PFSK-1 (cell line): ENCODE results near the gene NFKBIE.

Experiments used
- FOXP2 ChIP-seq: optimal IDR thresholded peaks from 2 replicates; pipeline ENCODE3; 2011; ENCODE audit warnings: borderline replicate concordance, control low read depth, inconsistent platforms; ENCODE audit not compliant: insufficient read depth; ENCODE audit errors: extremely low read length, extremely low read depth
- POLR2AphosphoS5 ChIP-seq: IDR thresholded peaks from 2 replicates; pipeline ENCODE4 v1.6.1; 2012; ENCODE audit warnings: low read depth, mild to moderate bottlenecking, control low read depth, low read length, moderate library complexity
- REST ChIP-seq, 2 experiments: IDR thresholded peaks; 2 replicates each; pipeline versions ENCODE4 v1.6.1 to v1.8.0; 2011 to 2012; ENCODE audit warnings: low read depth in 2 of 2, low read length in 2 of 2, control low read depth in 1 of 2, inconsistent platforms in 1 of 2, mild to moderate bottlenecking in 1 of 2, moderate library complexity in 1 of 2; ENCODE audit not compliant: insufficient read depth in 1 of 2
- SIN3A ChIP-seq: IDR thresholded peaks from 2 replicates; pipeline ENCODE4 v1.6.1; 2012; ENCODE audit warnings: mild to moderate bottlenecking, low read length, moderate library complexity, borderline replicate concordance; ENCODE audit not compliant: insufficient read depth
- TAF1 ChIP-seq: IDR thresholded peaks from 2 replicates; pipeline ENCODE4 v1.6.1; 2012; ENCODE audit warnings: low read length, control low read depth, borderline replicate concordance; ENCODE audit not compliant: insufficient read depth

NFKBIE gene

GRCh38 chr6:44261581-44261980, 3.8 kb downstream of the NFKBIE start:
- TF ChIP-seq TAF1 = no peak
- no peak for TF ChIP-seq POLR2AphosphoS5
- no peak for TF ChIP-seq REST (IDR thresholded peaks at IDR 0.05; ENCODE audit: insufficient read depth in 1 of 2, low read depth in 2 of 2, low read length in 2 of 2)
- TF ChIP-seq FOXP2 = no peak
- TF ChIP-seq SIN3A = no peak

- no peak for TF ChIP-seq SIN3A
- no peak for TF ChIP-seq TAF1
- TF ChIP-seq FOXP2 = no peak
- no peak for TF ChIP-seq POLR2AphosphoS5
- TF ChIP-seq REST (IDR thresholded peaks at IDR 0.05; ENCODE audit: insufficient read depth in 1 of 2, low read depth in 2 of 2, low read length in 2 of 2) = no peak
Observed at GRCh38 chr6:44260451-44261297, 4.7 kb downstream of the NFKBIE start.

- TF ChIP-seq POLR2AphosphoS5 = no peak
- no peak for TF ChIP-seq FOXP2
- TF ChIP-seq REST (IDR thresholded peaks at IDR 0.05; ENCODE audit: insufficient read depth in 1 of 2, low read depth in 2 of 2, low read length in 2 of 2) = no peak
- TF ChIP-seq SIN3A = no peak
- no peak for TF ChIP-seq TAF1
Observed at GRCh38 chr6:44260011-44260410, 5.3 kb downstream of the NFKBIE start.

GRCh38 chr6:44258921-44259320, 6.4 kb downstream of the NFKBIE start:
- TF ChIP-seq SIN3A = no peak
- TF ChIP-seq REST (IDR thresholded peaks at IDR 0.05; ENCODE audit: insufficient read depth in 1 of 2, low read depth in 2 of 2, low read length in 2 of 2) = no peak
- TF ChIP-seq POLR2AphosphoS5 = no peak
- TF ChIP-seq FOXP2 = no peak
- no peak for TF ChIP-seq TAF1
